Kidney epithelial cell (primary cell): Measurements from ENCODE around the gene ZNF468. TPM values are rescaled to one million over a fixed set of nuclear protein-coding genes. Genes with fewer than 3 reads are reported as not detected.
A peak's percentile ranks its signal among the peaks of the same experiment; 100 is the strongest.
"Not testable (repeated sequence)": the region's sequence is repeated elsewhere in the genome, so short reads cannot be mapped to it uniquely, and the experiment has no call there.

Experiments used
- DNase-seq: peaks from one replicate; pipeline ENCODE4 v3.0.0-alpha.2; 2010; ENCODE audit warnings: low read depth
- H3K27me3 ChIP-seq: 2 replicates; pipeline ENCODE4 v1.6.0; 2011; ENCODE audit warnings: low read length; ENCODE audit not compliant: control insufficient read depth, insufficient read depth
- H3K36me3 ChIP-seq: 2 replicates; pipeline ENCODE4 v1.5.1; 2011; ENCODE audit warnings: low read length; ENCODE audit not compliant: control insufficient read depth, insufficient read depth
- H3K4me3 ChIP-seq: 2 replicates; pipeline ENCODE4 v1.5.1; 2011; ENCODE audit warnings: low read depth, mild to moderate bottlenecking, control low read depth, low read length
- total RNA-seq: library from RNA; depleted of rRNA; stranded (reverse); fragments of >200 nt; gene quantifications from 2 replicates; pipeline ENCODE4 v1.2.3, GENCODE V29; 2015
- TF ChIP-seq, protein P1 (sequence below): IDR thresholded peaks from 2 replicates; pipeline ENCODE4 v1.5.1; 2011; ENCODE audit warnings: mild to moderate bottlenecking, moderate library complexity, low read length, control low read depth, inconsistent platforms; ENCODE audit not compliant: insufficient read depth, poor library complexity, severe bottlenecking

Gene ZNF468
- total RNA-seq, 1 donor from 2014 or later: 42.5 TPM

DNA sequence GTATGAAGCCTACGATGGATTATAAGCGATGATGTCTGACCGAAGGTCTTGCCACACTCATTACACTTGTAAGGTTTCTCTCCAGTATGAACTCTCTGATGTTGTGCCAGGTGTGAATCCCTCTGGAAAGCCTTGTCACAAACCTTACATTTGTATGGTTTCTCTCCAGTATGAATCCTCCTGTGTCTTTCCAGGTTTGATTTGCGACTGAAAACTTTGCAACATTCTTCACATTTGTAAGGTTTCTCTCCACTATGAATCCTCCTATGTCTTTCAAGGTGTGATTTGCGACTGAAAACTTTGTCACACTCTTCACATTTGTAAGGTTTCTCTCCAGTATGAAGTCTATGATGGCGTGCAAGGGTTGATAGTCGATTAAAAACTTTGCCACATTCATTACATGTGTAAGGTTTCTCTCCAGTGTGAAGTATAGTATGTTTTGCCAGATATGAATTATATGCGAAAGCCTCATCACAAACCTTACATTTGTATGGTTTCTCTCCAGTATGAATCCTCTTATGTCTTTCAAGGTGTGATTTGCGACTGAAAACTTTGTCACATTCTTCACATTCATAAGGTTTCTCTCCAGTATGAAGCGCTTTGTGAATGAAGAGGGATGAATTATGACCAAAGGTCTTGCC lies 16.5 kb downstream of the ZNF468 start:
- not testable (repeated sequence) for H3K4me3 ChIP-seq, H3K27me3 ChIP-seq, DNase-seq, H3K36me3 ChIP-seq

DNA sequence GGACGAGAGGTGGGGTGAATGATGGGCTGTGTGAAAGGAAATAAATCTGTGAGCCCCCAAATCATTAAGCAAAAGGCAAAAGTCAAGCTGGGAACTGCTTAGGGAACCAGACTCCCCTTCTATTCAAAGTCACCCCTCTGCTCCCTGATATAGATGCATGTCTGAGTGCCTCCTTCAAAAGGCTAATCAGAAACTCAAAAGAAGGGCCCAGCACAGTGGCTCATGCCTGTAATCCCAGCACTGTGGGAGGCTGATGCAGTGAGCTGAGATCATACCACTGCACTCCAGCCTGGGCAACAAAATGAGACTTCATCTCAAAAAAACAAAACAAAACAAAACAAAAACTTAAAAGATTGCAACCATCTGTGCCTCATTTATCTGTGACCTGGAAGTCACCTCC lies 23.1 kb downstream of the ZNF468 start:
- H3K4me3 ChIP-seq, DNase-seq, H3K36me3 ChIP-seq, H3K27me3 ChIP-seq: not testable (repeated sequence)

DNA sequence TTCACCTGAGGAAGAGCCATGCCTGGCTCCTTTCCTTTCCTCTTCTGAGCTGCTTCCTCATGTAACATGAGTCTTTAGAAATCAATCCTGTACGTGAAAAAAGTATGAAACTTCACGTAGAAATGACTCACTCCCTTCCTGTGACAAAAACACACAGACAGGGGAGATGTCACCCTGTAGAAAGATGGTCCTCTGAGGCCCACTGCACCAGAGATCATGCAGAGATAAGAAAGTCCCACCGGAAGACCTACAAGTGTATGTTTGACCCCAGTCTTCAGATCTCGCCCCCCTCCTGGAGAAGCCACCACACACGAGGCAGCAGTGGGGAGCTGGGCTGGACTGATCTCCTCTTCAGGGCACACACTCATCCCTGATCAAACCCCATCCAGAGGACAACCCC lies 23.9 kb downstream of the ZNF468 start:
- DNase-seq, H3K4me3 ChIP-seq, H3K27me3 ChIP-seq, H3K36me3 ChIP-seq: not testable (repeated sequence)

DNA sequence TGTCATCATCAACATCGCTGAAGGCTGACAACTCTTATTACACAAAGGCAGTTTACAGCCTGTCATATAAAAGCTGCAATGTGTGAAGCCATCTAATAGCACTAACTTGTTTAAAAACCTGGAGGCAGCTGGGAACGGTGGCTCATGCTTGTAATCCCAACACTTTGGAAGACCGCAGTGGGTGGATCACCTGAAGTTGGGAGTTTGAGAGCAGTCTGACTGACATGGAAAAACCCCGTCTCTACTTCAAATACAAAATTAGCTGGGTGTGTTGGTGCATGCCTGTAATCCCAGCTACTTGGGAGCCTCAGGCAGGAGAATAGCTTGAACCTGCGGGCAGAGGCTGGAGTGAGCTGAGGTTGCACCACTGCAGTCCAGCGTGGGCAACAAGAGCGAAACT lies 27.6 kb downstream of the ZNF468 start:
- not testable (repeated sequence) for H3K27me3 ChIP-seq, H3K36me3 ChIP-seq, H3K4me3 ChIP-seq, DNase-seq

DNA sequence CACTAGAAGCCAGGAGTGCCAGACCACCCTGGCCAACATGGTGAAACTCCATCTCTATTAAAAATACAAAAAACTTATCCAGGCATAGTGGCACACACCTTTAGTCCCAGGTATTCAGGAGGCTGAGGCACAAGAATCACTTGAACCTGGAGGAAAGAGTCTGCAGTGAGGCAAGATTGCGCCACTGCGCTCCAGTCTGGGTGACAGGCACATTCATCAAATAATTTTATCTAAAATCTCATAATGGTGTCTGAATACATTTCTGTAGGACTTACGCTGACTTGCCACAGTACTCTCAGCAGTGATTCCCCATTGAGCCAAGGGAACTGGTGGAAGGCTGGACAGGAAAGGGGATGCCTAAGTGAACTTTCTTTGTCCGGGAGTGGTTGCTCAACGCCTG lies 31.7 kb downstream of the ZNF468 start:
- DNase-seq: no peak
- TF ChIP-seq, protein P1, sequence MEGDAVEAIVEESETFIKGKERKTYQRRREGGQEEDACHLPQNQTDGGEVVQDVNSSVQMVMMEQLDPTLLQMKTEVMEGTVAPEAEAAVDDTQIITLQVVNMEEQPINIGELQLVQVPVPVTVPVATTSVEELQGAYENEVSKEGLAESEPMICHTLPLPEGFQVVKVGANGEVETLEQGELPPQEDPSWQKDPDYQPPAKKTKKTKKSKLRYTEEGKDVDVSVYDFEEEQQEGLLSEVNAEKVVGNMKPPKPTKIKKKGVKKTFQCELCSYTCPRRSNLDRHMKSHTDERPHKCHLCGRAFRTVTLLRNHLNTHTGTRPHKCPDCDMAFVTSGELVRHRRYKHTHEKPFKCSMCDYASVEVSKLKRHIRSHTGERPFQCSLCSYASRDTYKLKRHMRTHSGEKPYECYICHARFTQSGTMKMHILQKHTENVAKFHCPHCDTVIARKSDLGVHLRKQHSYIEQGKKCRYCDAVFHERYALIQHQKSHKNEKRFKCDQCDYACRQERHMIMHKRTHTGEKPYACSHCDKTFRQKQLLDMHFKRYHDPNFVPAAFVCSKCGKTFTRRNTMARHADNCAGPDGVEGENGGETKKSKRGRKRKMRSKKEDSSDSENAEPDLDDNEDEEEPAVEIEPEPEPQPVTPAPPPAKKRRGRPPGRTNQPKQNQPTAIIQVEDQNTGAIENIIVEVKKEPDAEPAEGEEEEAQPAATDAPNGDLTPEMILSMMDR: no peak
- H3K36me3 ChIP-seq: no peaks in the 10 kb centered on the region
- no peak overlapping the region for H3K4me3 ChIP-seq
- H3K27me3 ChIP-seq: no peaks in the 10 kb centered on the region

DNA sequence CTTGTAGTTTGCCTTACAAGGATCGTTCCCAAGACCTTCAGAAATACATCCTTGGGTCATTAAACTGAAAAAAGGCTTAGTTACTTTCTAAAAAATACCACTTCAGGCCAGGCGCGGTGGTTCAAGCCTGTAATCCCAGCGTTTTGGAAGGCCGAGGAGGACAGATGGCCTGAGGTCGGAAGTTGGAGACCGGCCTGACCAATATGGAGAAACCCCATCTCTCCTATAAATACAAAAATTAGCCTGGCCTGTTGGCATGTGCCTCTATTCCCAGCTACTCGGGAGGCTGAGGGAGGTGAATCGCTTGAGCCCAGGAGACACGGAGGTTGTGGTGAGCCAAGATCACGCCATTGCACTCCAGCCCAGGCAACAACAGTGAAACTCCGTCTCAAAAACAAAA lies 33.7 kb downstream of the ZNF468 start:
- DNase-seq: no peak
- no peaks in the 10 kb centered on the region for H3K27me3 ChIP-seq
- H3K36me3 ChIP-seq: no peaks in the 10 kb centered on the region
- H3K4me3 ChIP-seq: no peak overlapping the region
- TF ChIP-seq, protein P1: no peak

DNA sequence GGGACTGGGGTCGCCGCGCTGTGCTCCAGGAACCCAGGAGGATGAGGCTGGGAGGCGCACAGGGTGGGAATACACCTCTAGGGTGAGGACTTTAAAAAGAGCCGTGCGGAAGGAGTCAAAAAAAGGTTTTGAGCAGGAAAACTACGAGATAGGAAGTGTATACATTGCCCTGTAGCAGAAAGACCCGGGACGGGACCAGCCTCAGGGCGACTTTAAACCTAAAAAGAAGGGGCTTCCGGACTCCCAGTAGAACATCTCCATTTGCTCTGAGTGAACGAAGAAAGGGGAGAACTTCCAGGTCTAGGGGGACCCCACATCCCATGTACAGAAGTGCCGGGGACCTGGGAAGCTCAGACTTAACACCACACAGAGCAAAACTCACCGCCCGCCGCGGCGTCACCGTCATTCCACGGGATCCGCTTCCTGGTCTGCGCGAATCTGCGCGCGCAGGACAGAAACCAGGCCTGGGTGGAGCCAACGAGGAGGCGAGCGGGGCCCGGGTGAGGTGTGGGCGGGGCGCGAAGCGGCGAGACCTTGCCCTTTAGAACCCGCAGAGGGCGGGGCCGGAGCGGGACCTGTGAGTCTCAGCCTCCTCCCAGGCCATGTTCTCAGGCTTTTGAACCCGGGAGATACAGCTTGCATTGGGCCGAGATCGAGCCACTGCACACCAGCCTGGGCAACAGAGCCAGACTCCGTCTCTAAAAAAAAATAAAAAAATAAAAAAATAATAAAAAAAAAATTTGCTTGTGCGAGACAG lies 36.0 kb downstream of the ZNF468 start, which contains the start of gene ZNF28:
Gene ZNF28, minus strand, starts transcription at position 430 of the 757 bp plus-strand sequence. CDS start 3,675 bp downstream, outside the sequence.
- H3K27me3 ChIP-seq, H3K36me3 ChIP-seq, DNase-seq: not testable (repeated sequence)
- H3K4me3 ChIP-seq: peak within 1 kb of the TSS; percentile 66

DNA sequence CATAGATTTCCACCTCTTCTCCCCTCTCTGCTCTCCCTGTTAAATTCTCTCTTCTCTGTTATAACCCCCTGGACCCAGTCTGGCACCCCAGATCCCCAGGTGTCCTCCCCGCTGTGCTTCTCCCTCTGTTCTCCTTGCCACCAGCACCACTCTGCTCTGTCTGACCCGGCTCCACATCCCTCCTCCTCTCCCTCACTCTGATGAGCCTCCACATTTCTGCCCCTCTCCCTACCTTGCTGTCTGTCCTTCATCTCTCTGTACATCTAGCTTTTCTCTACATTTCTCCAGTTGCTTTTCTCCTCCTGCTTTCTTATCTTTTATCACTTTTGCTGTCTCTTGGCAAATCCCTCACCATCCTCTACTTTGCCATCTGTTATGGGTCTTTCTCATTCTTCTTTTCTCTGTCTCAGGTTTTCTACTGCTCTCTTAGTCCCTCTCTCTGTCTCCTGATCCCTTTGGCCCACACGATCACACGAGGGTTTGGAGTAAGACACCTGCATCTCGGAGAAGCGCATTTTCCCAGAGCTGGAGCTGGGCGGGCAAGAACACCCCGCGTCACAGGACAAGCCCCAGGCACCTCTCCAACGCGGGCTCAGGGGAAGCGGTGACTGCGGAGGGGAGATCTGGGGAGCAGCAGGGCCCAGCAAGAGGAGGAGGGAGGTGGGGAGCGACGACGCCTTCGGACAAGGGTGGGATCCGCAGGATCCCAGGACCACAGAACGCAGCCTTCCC lies 36.8 kb downstream of the ZNF468 start:
- not testable (repeated sequence) for DNase-seq, H3K36me3 ChIP-seq, H3K27me3 ChIP-seq
- H3K4me3 ChIP-seq: peak overlapping the region; percentile 66
